Urothelium cell line (cell line): ENCODE data around the gene ABCG1.

ENCODE experiments used
- DNase-seq: peaks from one replicate; pipeline ENCODE4 v3.0.0; 2011; ENCODE audit warnings: low spot score, mixed read lengths
- FAIRE-seq: peaks from 2 replicates; lab custom pipeline; 2011; peaks lifted over from hg19 to GRCh38; lab: Jason Lieb, UNC

The ABCG1 gene

DNA sequence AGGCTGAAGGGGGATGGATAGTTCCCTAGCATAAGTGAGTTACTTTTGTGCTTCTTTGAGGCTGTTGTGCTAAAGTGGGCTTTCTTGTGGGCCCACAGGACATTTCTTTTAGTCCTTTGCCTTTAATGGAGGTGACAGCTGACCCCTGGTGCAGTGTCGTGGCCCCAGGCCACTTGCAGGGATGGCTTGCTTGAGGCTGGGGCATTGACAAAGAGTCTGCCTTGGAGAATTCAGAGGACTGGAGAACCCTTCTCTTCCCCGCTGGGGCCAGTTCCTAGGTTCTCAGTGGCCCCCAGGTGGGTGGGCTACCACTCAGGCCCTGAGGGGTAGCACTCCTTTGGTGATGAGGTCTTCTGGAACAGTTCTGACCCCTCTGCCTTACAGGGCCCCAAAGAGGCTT is 12.8 kb downstream of the ABCG1 start:
- no peak for FAIRE-seq
- DNase-seq, result no peak

DNA sequence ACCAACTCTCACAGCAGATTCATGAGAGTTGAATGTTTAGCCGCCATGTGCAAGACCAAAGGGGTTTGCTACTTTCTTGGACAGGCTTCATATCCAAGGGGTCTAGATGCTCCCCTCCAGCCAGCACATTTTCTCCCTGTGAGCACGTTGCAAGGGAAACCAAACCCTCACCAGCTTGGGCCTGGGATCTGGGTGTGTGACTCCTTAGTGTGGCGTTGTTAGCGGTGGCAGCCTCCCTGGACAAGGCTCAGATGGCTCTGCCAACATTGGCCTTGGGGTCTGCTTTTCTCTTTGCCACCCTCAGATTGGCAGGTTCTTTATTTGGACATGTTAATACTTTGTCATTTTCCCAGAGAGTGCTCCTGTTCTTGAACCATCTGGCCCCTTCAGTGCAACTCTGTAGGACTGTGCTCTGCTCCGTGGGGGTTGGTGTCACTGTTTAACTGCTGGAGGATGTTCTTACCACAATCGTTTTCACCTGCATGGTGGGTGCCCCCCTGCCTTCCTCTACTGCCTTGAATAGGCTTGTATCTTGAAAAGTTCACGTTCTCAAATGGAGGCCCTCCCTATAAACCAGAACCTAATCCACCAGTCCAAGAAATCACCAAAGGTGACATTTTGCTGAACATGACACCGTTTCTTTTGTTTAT is 13.4 kb downstream of the ABCG1 start:
- no peak for DNase-seq
- FAIRE-seq, result no peak

DNA sequence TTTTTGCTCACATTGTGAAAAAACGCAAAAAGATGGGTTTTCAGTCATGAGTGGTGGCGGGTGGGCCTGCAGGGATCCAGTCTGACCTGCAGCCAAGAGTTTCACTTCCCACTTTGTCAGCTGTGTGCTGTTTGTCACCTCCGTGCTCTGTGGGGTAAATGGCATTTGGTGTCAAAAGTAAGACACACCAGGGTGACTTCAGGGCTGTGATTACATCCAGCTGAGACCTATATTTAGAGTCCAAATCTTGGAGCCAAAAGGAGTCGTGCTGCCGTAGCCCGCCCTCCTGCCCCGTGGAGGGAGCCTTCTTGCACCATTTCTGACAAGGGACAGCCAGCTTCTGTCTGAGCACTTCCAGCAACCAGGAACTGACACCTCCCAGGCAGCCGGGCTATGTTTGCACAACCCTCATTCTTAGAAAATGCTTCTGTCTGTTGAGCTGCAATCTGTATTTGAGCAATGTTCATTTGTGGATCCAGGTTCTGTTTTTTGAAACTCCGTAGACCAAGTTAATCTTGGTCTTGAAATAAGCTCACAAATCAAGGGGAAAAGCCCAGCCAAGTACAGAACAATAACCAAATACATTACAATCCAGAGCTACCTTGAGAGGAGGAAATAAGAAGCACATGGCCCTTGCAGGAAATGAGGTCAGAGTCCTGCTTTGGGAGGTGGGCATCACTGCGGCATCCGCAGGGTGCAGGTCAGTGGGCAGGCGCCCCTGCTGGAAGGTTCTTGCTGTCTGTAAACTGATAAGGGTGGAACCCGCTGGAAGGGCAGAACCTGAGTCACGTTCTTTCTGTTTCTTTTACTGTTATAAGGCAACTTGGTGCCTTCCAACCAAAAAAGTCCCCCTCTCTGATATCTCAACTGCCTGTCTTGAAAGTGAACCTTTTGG is 14.4 kb downstream of the ABCG1 start:
- DNase-seq (peak; percentile 37), FAIRE-seq (no peak)

DNA sequence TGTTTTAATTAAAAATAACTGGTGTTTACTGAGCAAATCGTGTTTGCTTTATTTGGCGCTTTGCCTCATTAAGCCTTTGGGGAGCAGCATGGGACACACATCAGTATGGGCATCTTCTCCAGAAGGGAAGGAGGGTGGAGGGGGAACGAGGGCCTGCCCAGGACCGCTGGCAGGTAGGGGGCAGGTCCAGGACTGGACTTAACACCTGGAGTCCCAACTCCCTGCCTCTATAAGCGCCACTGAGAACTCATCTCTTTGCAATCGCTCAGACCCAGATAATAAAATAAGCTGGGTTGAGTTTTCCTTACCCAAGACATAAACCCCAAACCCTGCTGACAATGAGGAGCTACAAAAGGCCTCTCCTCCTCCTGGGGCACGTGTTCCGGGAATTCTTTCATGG is 15.1 kb downstream of the ABCG1 start:
- DNase-seq, result no peak
- FAIRE-seq, result no peak

DNA sequence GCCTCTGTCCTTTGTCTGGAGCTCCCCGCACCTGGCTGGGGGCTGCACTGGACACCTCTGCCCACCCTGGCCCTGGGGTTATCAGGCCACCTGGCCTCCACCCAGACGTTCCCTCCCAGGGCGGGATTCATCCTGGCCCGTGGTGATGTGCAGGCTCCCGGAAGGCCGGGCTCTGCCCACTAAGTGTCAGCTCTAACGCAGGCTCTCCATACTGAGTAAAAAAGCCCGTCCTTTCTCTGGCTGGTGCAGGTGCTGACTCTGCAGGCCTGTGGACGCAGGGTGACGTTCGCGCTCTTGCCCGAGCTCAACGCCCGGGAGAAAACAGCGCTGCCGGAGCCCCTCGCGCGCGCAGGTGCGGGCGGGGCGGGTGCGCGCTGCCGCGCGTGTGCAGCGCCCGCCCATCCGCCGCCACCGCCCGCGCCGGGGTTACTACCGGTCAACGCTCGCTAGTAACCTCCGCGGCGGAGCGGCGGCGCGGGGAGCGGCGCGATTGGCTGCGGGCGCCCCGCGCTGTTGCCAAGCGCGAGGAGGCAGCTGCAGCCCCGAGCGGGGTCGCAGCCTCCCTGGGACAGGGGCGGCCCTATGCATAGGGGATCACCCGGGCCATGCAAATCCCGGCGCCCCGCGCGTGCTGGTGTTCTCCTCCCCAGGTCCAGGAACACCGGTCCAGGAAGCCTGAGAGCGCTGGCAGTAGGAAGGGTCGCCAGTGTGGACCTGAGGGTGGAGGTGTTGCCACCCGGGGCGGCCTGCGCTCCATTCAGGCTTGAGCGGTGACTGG is 15.7 kb downstream of the ABCG1 start:
- no peak for FAIRE-seq
- peak; percentile 84 for DNase-seq

DNA sequence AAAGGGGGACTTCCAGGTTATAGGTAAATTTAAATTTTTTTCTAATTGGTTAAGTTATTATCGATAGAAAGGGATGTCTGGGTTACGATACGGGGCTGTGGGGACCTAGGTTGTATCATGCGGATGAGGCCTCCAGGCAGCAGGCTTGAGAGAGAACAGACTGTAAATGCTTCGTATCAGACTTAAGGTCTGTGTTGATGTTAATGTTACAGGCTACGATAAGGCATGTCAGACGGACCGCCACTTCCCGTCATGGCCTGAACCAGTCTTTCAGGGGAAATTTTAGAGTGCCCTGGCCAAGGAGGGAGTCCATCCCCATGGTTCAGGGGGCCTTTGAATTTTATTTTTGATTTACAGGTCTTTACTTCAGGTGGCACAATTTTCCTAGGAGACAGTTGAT is 16.7 kb downstream of the ABCG1 start:
- FAIRE-seq (no peak), DNase-seq (no peak)

DNA sequence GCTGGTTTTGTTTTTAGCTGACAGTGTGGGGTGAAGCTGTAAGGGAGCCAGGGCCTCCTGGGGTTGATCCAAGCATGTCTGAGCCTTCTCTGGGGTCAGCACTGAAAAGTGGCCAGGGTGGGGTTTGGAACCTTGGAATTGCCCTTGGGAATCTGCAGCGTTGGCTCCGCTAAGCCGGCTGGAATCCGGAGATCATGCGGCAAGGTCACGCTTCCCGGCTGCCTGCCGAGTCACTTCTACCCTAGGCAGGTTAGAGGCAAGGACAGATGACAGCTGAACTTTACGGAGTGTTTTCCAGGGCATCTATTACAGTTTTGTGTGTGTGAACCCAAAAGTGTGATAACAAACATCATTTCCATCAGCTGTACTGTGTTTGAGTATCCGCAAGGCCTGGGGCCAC is 17.1 kb downstream of the ABCG1 start:
- no peak for FAIRE-seq

DNA sequence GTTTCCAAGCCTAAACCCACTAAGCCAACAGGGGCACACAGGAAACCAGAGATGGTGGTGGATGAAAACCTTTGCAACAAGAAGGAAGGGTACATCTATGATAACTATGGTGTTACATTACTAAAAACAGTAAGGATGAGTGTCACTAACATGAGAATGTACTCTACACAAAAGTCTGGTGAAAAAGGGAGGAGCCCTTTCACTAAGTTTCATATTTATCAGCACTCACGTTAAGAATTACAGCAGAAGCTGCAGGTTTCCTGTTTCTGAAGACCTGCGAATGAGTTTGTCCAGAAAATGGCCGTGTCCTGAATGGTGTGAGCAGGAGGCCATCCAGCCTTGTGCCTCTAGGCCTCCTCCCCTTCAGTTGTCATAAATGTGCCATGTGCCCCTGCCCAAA is 17.8 kb downstream of the ABCG1 start:
- FAIRE-seq (no peak), DNase-seq (no peak)

More for the DNA sequence above, 17.1 kb downstream of the ABCG1 start:
- DNase-seq, result no peak

DNA sequence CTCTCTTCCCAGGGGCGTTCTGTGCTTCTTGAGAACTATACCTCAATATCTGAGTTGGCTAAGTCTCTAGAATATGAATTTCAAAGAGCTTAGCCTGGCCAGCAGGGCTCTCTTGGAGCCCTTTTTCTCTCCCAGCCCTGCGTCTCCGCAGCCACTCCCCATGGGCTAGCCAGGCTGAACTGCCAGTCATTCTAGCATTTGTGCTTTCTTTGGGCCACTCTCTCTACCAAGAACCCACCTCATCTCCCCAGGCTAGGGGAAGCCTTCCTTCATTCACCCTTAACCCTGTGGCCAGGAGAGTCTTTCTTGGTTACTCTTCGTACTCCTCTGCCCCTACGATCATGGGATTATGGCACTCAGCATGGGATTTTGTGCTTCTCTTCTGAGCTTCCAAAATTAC is 18.2 kb downstream of the ABCG1 start:
- FAIRE-seq (no peak), DNase-seq (no peak)

DNA sequence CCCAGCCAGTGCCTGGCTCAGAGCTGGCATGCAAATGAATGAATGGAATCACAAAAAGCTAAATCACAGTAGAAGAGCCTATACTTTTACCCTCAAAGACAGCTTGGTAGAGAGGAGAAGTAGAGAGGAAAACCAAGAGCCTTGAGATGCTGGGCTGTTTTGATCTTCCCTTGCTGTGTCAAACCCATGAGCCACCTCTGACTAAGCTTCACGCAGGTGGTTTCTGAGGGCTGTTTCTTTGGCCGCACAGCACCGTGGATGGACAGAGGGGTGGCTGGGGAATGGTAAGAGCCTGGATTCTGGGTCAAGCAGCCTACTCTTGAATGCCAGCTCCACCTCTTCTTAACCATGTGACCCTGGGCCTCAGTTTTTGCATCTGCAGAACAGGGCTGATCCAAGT is 18.6 kb downstream of the ABCG1 start:
- FAIRE-seq, result no peak
- DNase-seq, result no peak

DNA sequence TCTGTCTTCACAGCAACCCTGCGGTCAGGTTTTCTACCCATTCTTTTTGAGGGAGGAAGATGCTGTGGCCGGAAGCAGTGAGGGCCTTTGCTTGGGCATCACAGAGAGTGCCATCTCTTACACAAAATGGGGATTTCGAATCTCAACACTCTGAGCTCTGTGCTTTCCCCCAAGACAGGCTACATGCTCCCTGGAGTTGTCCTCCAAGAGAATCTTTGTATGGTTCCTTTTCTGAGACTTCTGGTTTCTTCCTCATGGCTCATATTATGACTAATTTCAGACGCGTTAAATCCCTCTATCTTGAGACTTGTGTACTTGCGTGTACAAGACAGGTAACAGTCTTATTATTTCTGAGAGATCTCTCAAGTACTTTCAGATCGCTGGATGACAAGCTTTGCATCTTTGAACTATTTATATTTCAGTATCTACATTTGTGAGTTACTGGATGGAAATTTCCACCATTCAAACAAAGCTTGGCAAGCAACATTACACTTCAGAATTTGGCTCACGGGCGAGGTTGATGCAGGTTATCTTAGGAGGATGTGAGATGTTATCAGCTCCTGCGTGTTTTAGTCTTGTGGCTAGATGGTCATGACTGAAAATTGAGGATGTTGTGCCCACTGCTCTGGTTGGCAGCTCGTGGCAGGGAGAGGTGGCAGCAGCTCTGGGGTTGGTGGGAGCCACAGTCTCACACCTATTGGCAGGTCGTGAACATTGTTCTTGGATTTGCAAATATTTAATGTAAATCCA is 19.4 kb downstream of the ABCG1 start:
- DNase-seq, result no peak
- no peak for FAIRE-seq

DNA sequence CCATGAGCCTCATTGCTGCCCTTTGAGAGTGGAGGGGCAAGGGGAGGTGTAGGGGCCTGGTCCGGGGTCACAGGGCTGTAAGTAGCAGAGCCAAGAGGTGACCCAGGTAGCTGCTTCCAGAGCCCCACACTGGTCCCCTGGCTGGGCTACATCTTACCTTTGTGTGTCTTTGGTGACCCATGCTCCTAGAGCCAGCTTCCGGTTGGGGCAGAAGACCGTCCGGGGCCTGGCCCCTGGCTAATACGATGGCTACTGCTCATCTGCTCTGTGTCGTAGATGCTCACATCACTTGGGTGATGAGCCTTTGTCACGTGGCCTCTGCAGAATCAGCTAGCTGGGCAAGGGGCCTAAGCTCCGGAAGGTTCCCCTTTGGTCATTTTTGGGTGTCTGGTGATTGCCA is 20.6 kb downstream of the ABCG1 start:
- DNase-seq (no peak), FAIRE-seq (no peak)

DNA sequence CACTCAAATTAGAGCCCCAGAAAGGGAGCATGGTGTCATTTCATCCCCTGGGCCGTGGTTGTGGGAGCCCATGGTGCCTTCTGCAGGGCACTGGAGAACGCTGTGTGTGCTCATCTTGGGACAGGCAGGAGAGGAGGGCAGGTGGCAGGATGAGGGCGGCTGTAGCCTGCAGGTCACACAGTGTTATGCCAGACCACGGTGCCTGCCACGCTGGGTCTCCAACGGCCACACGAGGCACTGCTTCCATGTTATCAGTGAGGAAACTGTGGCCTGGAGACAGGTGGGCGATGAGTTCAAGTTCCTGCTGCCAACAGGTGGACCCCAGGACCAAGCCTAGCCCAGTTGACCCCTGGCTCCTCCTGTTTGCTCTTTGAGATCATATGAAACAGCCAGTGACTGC is 21.0 kb downstream of the ABCG1 start:
- no peak for FAIRE-seq
- DNase-seq, result no peak

DNA sequence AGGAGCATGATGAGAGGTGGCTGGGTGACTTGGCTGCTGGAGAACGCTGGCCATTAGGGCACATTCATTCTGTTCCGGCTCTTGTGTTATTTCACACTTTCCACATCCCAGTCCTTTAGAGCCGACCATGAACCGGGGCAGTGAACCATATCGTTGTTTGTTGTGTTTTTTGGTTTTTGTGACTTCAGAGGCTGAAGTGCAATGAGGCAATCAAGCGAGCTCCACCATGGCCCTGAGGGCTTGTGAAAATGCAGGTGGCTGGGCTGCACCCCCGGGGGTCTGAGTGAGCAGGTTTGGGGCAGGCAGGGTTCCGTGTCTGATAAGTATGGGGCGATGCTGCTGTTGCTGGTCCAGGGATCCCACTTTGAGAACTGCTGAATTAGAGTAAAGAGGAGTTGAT is 23.7 kb downstream of the ABCG1 start:
- FAIRE-seq, result no peak

DNA sequence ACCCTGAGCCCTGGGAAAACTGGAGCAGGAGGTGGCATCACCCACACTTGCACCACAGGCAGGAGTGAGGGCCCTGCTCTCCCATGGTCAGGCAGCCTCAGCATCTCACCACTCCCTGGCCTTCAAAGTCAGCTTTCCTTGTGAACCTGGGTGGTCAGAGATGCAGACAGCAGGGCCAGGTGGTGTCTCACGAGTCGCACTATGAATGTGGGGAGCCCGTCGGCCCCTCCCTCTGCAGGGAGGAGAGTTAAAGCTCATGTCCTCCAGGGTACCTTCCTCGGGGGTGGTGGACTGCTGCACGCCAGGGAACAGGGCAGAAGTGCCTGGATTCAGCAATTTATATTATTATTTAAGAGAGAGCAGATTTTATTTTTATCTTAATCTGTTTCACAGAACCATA is 24.1 kb downstream of the ABCG1 start:
- no peak for FAIRE-seq
- no peak for DNase-seq

More for the DNA sequence above, 23.7 kb downstream of the ABCG1 start:
- no peak for DNase-seq

DNA sequence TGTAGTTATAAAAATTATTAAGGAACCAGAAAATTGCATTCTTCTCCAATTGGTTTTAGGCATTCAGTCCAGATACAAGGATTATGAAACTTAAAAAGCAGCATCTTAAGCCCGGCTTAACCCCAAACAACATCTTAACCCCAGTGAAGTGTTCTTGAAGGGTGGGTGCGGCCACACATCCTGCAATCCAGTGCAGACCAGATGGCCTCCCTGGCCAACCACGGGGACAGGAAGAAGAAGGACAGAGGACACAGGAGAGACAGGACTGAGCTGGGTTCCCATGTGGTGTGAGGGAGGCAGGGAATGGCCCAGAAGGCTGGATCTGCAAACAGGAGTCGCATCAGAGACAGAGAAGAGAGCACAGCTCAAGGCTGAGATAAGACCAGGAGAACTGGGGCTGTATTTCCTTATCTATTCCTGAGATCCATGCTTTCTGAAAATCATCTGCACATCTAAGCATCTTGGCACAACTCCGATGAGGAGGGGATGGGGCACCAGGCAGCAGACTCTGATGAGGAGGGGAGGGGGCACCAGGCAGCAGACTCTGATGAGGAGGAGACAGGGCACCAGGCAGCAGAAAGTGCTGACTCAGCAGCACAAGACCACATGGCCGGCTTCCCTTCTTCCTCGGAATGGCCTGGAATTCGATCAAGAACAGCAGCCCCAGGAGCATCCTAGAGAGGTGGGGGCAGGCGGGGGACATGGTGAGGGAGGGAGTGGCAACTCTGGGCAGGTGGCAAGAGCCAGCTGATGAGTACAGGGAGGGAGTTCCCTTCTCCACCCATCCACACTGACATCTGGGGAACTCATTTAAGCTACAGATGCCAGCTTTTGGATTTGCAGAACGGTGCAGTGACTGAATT is 26.6 kb downstream of the ABCG1 start:
- no peak for DNase-seq
- FAIRE-seq, result no peak

DNA sequence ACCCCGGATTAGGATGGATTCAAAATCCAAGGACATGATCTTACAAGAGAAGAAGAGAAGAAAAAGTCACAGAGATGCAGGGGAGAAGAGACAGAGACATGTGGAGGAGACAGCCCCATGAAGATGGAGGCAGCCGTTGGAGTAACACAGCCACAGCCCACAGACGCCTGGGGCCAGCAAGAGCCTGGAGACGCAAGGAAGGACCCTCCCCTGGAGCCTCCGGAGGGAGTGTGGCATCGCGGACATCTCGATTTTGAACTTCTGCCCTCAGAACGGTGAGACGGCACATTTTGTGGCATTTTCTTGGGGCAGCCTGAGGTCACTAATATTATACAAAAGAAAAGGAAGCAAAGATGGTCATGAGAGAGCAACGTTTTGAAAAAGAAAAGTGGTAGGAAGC is 28.8 kb downstream of the ABCG1 start:
- no peak for FAIRE-seq
- no peak for DNase-seq

DNA sequence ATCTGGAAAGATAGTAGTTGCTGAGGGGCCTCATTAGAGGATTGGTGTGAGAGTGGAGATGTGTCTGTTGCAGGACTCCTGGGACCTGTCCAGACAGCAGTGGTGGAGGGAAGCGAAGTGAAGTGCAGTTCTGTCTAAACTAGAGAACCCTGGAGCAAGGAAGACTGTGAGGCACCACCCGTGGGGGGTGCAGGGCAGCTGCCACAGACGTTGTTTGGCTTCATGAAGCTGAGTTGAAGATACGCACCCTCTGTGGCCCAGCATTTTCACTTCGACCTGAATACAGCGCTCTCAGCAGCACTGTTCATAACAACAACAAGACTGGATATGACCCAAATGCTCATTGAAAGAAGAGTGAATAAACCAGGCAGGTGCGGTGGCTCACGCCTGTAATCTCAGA is 29.3 kb downstream of the ABCG1 start:
- FAIRE-seq (no peak), DNase-seq (no peak)

DNA sequence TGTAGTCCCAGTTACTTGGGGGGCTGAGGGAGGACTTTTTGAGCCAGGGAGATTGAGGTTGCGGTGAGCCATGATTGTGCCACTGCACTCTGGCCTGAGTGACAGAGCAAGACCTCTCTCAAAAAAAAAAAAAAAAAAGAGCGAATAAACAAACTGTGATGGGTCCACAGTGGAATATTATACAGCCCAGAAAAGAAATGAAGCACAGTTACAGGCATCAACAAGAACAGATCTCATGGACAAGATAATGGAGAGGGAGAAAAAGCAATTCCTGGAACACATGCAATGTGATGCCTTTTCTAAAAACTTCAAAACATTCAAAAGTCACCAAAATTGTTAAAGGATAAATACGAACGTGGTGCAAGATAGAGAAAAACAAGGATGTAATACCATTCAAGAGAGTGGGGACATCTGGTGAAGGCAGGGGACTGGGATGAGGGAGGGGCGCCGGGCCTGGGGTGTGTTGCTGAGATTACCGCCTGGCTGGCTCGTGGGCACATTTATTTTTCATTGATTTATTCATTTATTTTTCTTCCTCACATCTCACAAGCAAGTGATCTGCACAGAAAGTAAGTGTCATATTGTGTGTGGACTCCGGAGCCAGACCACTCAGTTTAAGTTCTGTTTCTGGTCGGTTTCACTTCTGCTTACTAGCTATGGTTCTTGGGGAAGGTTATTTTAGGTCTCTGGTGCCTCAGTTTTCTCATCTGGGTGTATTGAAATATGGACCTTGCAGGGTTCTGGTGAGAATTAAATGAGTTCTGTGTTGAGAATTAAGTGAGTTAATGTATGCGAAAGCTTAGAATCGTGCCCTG is 30.1 kb downstream of the ABCG1 start:
- FAIRE-seq, result no peak
- no peak for DNase-seq
